NT2/D1 (cell line): ENCODE measurements around the gene SUCLG2.

Experiments
- SUZ12 ChIP-seq: IDR thresholded peaks from 2 replicates; pipeline ENCODE4 v1.6.1; 2011; ENCODE audit not compliant: insufficient read length, insufficient read depth; ENCODE audit errors: extremely low read depth
- YY1 ChIP-seq: IDR thresholded peaks from 2 replicates; pipeline ENCODE4 v1.6.1; 2011; ENCODE audit not compliant: insufficient read length, insufficient read depth
- ZNF274 ChIP-seq: IDR thresholded peaks from 2 replicates; pipeline ENCODE4 v1.6.1; 2011; ENCODE audit warnings: mild to moderate bottlenecking, low read depth, low read length

GRCh38 chr3:67384760-67385397, 269.5 kb downstream of the SUCLG2 start:
- TF ChIP-seq ZNF274 (no peak), YY1 (no peak), SUZ12 (no peak)
